Right lung (tissue), 5 donors: ENCODE data around the gene EHBP1L1. TPM values are rescaled to one million over a fixed set of nuclear protein-coding genes. Genes with fewer than 3 reads are reported as not detected.
"Not testable (repeated sequence)": the region's sequence is repeated elsewhere in the genome, so short reads cannot be mapped to it uniquely, and the experiment has no call there.

Source experiments
- DNase-seq, 2 donors: peaks; one replicate each; pipeline ENCODE4 v3.0.0-alpha.2; 2013
- polyA plus RNA-seq, 5 donors: library from polyadenylated mRNA; unstranded; fragments of 120-200 nt; gene quantifications; one replicate each; pipeline versions ENCODE4 v1.2.1 to v1.2.3, GENCODE V29; 2013; ENCODE audit warnings: inconsistent platforms in 1 of 5, low replicate concordance in 1 of 5; ENCODE audit not compliant: insufficient read length in 5 of 5, insufficient read depth in 1 of 5

The EHBP1L1 gene
- polyA plus RNA-seq, 5 donors = 25.0 to 47.6 (median 36.5) TPM

DNA sequence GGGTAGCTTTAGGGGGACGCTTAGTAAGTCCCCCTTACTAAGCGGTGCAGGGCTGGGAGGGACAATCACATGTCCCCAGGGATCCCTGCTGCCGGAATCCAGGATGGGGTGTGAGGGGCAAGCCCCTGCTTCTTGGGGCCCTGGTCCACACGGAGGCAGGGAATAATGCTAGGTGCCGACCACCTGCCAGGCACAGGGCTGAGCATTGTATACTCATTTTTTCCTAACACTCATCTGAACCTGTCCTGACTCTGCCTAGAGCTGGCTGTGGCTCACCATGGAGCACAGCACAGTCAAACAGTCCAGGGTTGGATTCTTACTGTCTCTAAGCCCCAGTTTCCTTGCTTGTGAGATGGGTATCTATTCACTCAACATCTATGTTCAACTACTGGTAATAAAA, 16.3 kb upstream of the EHBP1L1 start:
- DNase-seq = no peak

DNA sequence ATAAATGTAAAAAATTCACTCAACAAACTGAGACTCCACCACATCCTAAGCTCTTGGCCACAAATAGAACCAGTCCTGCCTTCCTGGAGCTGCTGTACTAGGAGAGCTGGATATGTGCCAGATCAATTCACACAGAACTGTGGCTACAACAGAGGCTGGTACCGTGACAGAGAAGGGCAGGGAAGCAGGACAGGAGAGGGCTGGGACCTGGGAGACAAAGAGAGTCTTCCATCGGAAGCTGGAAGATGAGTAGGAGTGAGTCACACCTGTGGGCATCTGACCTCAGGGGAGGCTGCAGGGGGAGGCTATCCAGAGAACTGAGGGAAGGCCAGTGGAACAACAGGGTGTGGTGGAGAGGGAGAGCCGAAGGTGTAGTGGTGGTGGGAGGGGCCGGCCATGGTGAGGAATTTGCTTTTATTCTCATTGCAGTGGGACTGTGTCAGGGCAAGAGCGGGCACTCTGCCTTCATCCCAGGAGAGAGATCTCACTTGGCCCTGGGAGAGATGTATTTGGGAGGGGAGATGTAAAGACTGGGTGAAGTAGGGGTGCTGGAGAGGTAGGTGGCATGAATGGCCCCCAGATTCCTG, 15.8 kb upstream of the EHBP1L1 start:
- DNase-seq = no peak

- no peak for DNase-seq
Measured at GRCh38 chr11:65560555-65561418, 15.1 kb upstream of the EHBP1L1 start.

DNA sequence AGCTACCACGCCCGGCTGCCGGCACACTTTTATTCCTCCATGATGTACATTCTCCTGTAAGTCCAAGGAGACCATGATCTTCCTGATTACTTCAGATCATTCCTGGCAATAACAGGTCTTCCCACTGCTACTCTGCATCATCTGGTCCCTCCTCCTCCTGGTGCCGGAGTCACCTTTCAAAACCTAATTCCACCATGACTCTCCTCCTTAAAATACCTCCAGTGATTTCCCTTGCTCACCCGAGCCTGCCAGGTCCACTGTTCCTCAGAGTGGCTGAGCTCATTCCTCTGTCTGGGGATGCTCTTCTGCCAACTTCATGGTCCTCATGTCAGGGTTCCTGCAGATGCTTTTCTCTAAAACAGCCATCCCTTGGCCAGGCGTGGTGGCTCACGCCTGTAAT, 13.8 kb upstream of the EHBP1L1 start:
- no peak for DNase-seq

DNA sequence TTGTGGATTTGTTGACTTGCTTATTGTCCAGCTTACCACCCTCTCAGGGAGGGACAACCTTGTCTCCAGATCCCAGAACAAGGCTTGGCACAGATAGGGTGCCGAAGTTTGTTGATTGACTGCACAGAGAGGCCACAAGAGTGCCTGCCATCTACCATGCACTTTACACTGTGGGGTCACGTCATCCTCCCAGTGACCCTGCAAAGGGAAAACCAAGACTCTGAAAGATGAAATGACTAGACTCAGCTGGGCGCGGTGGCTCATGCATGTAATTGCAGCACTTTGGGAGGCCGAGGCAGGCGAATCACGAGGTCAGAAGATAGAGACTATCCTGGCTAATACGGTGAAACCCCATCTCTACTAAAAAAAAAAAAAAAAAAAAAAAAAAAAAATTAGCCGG, 13.1 kb upstream of the EHBP1L1 start:
- no peak for DNase-seq

GRCh38 chr11:65563601-65564000, 12.3 kb upstream of the EHBP1L1 start:
- no peak for DNase-seq

- not testable (repeated sequence) for DNase-seq
Measured at GRCh38 chr11:65564879-65565559, 10.8 kb upstream of the EHBP1L1 start.

GRCh38 chr11:65565624-65566453, 10.0 kb upstream of the EHBP1L1 start:
- no peak for DNase-seq

- DNase-seq = no peak
Measured at GRCh38 chr11:65569164-65569972, 6.5 kb upstream of the EHBP1L1 start.

- peak; percentile 98 to 99 for DNase-seq
Measured at GRCh38 chr11:65569973-65570918, 5.6 kb upstream of the EHBP1L1 start, which contains the start of gene ZNRD2. Gene ZNRD2 (plus strand): TSS chr11:65570477. CDS start chr11:65570492, 15 bp downstream.

GRCh38 chr11:65571420-65571819, 4.4 kb upstream of the EHBP1L1 start:
- no peak for DNase-seq

DNA sequence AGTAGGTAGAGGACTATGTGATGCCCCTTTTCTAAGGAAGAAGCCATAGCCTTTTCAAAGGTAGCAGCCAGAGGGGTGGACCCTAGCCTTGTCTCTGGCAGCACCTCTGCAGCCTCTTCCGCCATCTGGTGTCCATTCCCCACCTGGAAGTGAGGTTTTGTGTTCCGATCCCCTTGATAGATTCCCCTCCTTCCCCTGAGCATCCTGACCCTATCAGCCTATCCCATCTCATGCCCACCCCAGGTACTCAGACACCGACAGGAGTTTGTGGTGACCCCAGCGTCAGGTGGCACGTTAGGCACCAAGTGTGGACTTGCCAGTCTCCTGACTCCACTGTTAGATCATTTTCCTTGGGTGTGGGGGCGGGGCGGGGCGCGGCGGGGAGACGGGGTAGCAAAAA, 3.9 kb upstream of the EHBP1L1 start:
- DNase-seq = no peak

- DNase-seq = peak; percentile 85 to 87
Measured at GRCh38 chr11:65572356-65573051, 3.3 kb upstream of the EHBP1L1 start, which contains the start of gene FAM89B. Gene FAM89B (plus strand): TSS chr11:65572538. CDS start chr11:65572670, 132 bp downstream.

DNA sequence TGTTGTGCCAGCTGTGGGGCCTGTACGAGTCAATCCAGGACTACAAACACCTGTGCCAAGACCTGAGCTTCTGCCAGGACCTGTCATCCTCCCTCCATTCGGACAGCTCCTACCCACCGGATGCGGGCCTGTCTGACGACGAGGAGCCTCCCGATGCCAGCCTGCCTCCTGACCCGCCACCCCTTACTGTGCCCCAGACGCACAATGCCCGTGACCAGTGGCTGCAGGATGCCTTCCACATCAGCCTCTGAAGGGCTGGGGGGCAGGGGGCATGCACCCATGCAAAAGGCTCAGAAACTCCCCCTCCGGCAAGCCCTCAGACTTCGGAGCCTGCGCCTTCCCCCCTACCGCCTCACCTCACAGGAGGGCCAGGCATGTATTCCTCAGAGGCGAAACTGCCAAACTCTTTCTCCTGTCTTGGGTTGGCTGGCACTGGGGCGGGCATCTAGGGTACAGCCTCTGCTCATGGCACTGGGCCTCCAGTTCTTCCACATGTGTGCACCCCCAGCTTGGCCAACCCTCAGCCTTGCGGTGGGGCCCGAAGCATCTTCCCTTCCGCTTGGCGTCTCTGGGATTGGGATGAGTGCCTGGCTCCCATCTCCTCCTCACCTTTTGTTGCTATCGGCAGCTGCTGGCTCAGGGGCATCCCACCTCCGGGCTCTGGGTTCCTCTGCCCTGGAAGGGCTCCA, 2.3 kb upstream of the EHBP1L1 start:
- no peak for DNase-seq

DNA sequence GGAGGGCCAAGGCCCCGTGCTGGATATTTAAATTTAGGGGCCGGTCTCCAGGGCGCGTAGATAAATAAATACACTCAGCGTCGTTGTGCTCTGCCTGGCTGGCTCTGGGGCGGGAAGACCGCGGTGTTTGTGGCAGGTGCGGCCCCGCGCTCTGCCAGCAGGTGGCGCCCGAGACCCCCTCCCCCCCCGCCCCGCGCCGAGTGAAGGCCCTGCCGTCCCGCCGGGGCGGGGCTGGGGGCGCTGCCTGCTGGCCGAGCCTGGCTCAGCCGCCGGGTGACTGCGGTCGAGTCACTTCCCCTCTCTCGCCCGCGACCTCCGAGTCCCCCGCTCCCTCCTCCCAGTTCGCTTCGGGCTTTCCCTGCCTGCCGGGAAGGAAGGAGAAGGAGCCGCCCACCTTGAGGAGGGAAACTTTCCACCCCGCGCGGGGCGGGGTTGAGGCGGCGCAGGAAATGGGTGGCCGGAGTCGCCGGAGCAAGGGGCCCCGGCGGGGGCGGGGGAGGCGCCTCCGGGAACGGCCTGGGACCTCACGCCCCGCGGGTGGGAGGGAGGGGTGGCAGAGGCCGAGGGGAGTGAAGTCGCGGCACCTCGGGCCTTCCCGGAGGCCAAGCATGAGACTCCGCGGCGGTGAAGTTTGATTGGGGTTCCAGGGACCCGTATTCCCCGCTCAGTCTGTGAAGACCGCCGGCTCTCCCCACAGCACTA, 1.6 kb upstream of the EHBP1L1 start:
- peak; percentile 82 for DNase-seq

- DNase-seq = no peak
Measured at GRCh38 chr11:65574811-65575567, 864 bp upstream of the EHBP1L1 start.
